GM21825 (cell line): ENCODE measurements around the gene SYTL3.

Experiments used
- ATAC-seq: cut with Tn5 transposase; IDR thresholded peaks from one replicate; pipeline ENCODE4 v1.9.1; 2021; ENCODE audit warnings: mild to moderate bottlenecking, moderate library complexity; ENCODE audit not compliant: unreplicated experiment

Gene SYTL3

DNA sequence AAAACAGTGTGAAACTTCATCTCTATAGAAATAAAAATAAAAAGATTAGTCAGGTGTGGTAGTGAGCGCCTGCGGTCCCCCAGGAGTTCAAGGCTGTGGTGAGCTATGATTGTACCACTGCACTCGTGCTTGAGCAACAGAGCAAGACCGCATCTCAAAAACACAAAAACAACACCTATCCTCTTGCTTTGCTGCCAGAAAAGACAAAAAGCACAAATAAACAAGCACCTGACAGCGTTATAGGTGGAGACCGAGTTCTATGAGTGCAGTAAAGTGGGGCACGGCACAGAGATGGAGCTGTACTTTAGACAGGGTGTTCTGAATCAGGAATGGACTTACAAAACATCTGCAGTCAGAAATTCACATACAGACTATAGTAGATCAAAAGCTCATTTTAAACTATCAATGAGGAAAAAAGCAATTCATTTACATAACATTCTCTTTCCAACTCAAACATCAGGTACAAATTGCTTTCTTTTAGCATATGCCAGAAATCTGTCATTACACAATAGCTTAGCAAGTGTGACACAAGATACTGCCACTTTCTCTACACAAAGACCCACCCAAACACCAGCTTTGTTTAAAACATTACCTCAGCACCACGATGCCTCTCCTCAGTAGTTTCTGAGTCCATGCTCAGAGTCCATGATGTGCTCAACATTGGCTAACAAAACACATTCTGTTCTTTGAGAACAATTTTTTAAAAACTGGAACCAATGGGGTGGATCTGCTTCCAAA, 159.3 kb downstream of the SYTL3 start:
- ATAC-seq: peak; percentile 63

DNA sequence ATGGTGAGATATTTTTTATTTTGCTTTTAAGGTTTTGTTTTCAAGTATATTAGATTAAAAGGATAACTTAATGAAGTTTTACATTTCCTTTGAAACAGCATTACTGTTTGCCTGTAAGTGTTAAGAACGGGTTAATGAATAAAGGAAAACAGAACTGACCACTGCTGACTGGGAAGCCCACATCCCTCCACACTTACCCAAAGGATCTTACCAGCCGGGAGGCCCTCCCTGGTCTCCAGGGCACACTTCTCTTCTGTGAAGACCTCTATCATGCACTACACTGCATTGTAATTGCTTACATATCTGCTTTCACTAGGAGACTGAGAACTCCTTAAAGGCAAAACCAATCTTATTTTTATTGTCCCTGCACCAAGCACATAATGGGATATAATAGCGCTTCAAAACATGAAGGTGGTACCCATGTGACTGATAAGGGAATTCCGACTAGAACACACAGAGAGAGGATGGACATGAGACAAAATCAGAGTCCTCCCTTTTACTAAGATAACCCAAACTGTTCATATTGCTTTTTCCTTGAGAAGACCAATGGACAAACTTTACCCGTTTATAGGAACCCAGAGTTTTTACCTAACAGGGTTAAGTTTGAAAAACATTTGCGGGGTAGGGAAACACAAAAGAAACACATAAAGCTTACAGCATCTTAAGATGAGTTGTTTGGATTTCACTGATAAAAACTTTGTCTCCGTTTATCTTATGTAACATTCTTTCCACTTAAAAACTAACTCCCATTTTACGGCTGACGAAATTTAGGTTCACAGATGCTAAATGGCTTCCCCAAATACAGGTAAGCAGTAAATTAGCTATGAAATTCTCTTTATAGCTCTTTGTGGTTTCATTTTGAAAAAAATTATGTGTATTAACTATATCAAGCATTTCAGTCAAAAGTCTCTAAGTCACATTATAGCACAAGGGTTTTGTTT, 160.6 kb downstream of the SYTL3 start:
- no peak for ATAC-seq

DNA sequence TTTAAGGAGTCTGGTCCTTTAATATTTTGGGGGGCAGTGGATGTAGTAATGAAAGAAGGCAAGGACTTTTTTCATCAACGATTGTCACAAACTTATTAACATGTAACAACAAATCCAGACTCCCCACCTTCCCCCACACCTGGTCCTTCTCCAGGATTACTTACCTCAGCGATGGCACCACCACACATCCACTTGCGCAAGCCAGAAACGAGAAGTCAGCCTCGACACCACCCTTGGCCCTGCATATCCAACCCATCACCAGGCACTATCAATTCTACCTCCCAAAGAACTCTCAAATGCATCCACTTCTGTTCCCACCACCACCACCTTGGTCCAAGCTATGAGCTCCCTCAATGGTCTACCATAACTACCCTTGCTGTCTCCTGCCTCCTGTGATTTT, 162.8 kb downstream of the SYTL3 start:
- no peak for ATAC-seq

DNA sequence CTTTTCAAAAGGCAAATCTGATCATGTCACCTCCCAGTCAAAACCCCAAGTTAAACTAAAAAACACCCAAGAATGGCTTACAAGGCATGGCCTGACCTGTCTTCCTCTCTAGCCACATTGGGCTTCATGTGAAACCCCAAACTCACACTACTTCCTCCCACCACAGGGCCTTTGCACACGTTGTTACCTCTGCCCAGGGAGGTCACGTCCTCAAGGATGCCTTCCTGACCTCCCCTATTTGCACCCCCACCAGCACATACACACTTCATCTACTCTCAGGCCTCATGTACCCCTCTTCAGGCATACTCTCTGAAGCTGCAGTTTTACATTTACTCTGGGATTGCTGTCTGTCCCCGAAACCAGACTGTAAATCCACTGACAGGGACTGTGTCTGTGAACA, 163.2 kb downstream of the SYTL3 start:
- ATAC-seq: no peak
